ENCODE data around the gene PIGV. TPM values are rescaled to one million over a fixed set of nuclear protein-coding genes. Genes with fewer than 3 reads are reported as not detected.
A peak's percentile ranks its signal among the peaks of the same experiment; 100 is the strongest.
"Not testable (repeated sequence)": the region's sequence is repeated elsewhere in the genome, so short reads cannot be mapped to it uniquely, and the experiment has no call there.

PIGV gene
- total RNA-seq, 4 donors from 2014 or later, result 13.7 to 30.0 (median 15.5) TPM

GRCh38 chr1:26799479-26800142 is 11.9 kb downstream of the PIGV start:
- Histone ChIP-seq H3K4me1 (peaks cover 9 to 41% (median 14%) of the 10 kb centered on the region in 3 donors), H3K27ac (peak overlapping the region; percentile 8 to 81 (median 74)), H3K27me3 (no peaks in the 10 kb centered on the region), H3K36me3 (peaks cover 0 to 30% of the 10 kb centered on the region in 2 donors), H3K4me3 (no peak overlapping the region), H3K9me3 (no peaks in the 10 kb centered on the region)
- peak; percentile 87 for ATAC-seq
- TF ChIP-seq POLR2A (IDR thresholded peaks at IDR 0.05) (no peak), CTCF (IDR thresholded peaks at IDR 0.05) (peak in 1 of 4 experiments; percentile 4), EP300 (IDR thresholded peaks at IDR 0.05) (no peak), POLR2AphosphoS5 (IDR thresholded peaks at IDR 0.05) (peak; percentile 95)
- 32% methylated on average over 3 of the region's 5 CpGs; no CpG with 5 or more reads in 1 of the 2 donors for whole genome bisulfite sequencing, 2 donors (ENCODE audit: low coverage in 1 of 2)

- H3K4me3 ChIP-seq, H3K27ac ChIP-seq, ATAC-seq, H3K36me3 ChIP-seq, H3K27me3 ChIP-seq, H3K9me3 ChIP-seq: not testable (repeated sequence)
- WGBS, 2 donors (ENCODE audit: low coverage in 1 of 2), result no CpG with 5 or more reads among the region's 36 CpGs
- peaks cover 7 to 23% (median 11%) of the 10 kb centered on the region in 3 donors for H3K4me1 ChIP-seq
Measured at GRCh38 chr1:26803932-26804331, 16.2 kb downstream of the PIGV start.

- not testable (repeated sequence) for H3K27me3 ChIP-seq, H3K27ac ChIP-seq, H3K36me3 ChIP-seq, H3K4me1 ChIP-seq, H3K9me3 ChIP-seq, H3K4me3 ChIP-seq
- peak; percentile 48 to 70 (median 66) for TF ChIP-seq CTCF (IDR thresholded peaks at IDR 0.05)
- 6 to 64% methylated on average over 2 to 10 of the region's 11 CpGs for WGBS, 2 donors (ENCODE audit: low coverage in 1 of 2)
- peak; percentile 57 for ATAC-seq
Measured at GRCh38 chr1:26810105-26810504, 22.4 kb downstream of the PIGV start.

- ATAC-seq, result no peak
- no peaks in the 10 kb centered on the region for H3K9me3 ChIP-seq
- H3K27me3 ChIP-seq, result no peaks in the 10 kb centered on the region
- WGBS, 2 donors (ENCODE audit: low coverage in 1 of 2), result 59 to 73% methylated on average over 2 to 4 of the region's 4 CpGs
- H3K4me3 ChIP-seq, result no peak overlapping the region
- peaks cover 0 to 4% (median 0%) of the 10 kb centered on the region in 3 donors for H3K4me1 ChIP-seq
- no peaks in the 10 kb centered on the region for H3K36me3 ChIP-seq
- no peak for TF ChIP-seq POLR2A (IDR thresholded peaks at IDR 0.05)
- no peak overlapping the region for H3K27ac ChIP-seq
Measured at GRCh38 chr1:26811057-26811456, 23.3 kb downstream of the PIGV start.

- ATAC-seq, result no peak
- no peaks in the 10 kb centered on the region for H3K36me3 ChIP-seq
- no peaks in the 10 kb centered on the region for H3K9me3 ChIP-seq
Measured at GRCh38 chr1:26811708-26812107, 24.0 kb downstream of the PIGV start.

More at GRCh38 chr1:26811708-26812107, 24.0 kb downstream of the PIGV start:
- H3K27me3 ChIP-seq, result no peaks in the 10 kb centered on the region
- H3K27ac ChIP-seq, result no peak overlapping the region
- H3K4me3 ChIP-seq, result no peak overlapping the region
- H3K4me1 ChIP-seq, result peaks cover 0 to 4% (median 0%) of the 10 kb centered on the region in 3 donors
- TF ChIP-seq POLR2A (IDR thresholded peaks at IDR 0.05) (no peak), POLR2AphosphoS5 (IDR thresholded peaks at IDR 0.05) (no peak), EP300 (IDR thresholded peaks at IDR 0.05) (no peak), CTCF (IDR thresholded peaks at IDR 0.05) (no peak)
